Measurements from ENCODE around the gene CAPN14.

The CAPN14 gene

GRCh38 chr2:31238126-31238905 is 21.0 kb upstream of the CAPN14 start:
- POLR2A ChIA-PET (ENCODE audit: low non-redundant PET), result no interaction called here

GRCh38 chr2:31237348-31238017 is 20.2 kb upstream of the CAPN14 start:
- ChIA-PET POLR2A (ENCODE audit: low non-redundant PET) (no interaction called here), CTCF (interaction anchor here (0.6 kb wide), 1 partner anchor 37 kb away, joined by 3 read pairs; no protein-coding TSS in a partner anchor)
- no peak overlapping the region for H3K27ac ChIP-seq
- TF ChIP-seq CTCF (conservative IDR thresholded peaks at IDR 0.05; ENCODE audit: low read depth), result no peak
- DNase-seq (ENCODE audit: low spot score), result no peak

More at GRCh38 chr2:31238126-31238905, 21.0 kb upstream of the CAPN14 start:
- TF ChIP-seq CTCF (conservative IDR thresholded peaks at IDR 0.05; ENCODE audit: low read depth), result no peak
- no peak overlapping the region for H3K27ac ChIP-seq
- CTCF ChIA-PET, result interaction anchor here (0.6 kb wide), 1 partner anchor 1125 kb away, joined by 4 read pairs; no protein-coding TSS in a partner anchor
- no peak for DNase-seq (ENCODE audit: low spot score)

GRCh38 chr2:31236433-31237205 is 19.3 kb upstream of the CAPN14 start:
- CTCF ChIA-PET, result interaction anchor here (0.6 kb wide), 1 partner anchor 36 kb away, joined by 3 read pairs; no protein-coding TSS in a partner anchor
- DNase-seq (ENCODE audit: low spot score), result no peak
- POLR2A ChIA-PET (ENCODE audit: low non-redundant PET), result no interaction called here

GRCh38 chr2:31235504-31235902 is 18.2 kb upstream of the CAPN14 start:
- TF ChIP-seq CTCF (conservative IDR thresholded peaks at IDR 0.05; ENCODE audit: low read depth), result no peak
- no peak overlapping the region for H3K27ac ChIP-seq
- ChIA-PET CTCF (interaction anchor here (0.6 kb wide), 1 partner anchor 95 kb away, joined by 3 read pairs; no protein-coding TSS in a partner anchor), POLR2A (ENCODE audit: low non-redundant PET) (no interaction called here)
- peak; percentile 41 for DNase-seq (ENCODE audit: low spot score)

More at GRCh38 chr2:31236433-31237205, 19.3 kb upstream of the CAPN14 start:
- H3K27ac ChIP-seq, result no peak overlapping the region
- no peak for TF ChIP-seq CTCF (conservative IDR thresholded peaks at IDR 0.05; ENCODE audit: low read depth)

GRCh38 chr2:31234683-31235503 is 17.6 kb upstream of the CAPN14 start:
- H3K27ac ChIP-seq, result peak overlapping the region; percentile 47
- no peak for DNase-seq (ENCODE audit: low spot score)
- no peak for TF ChIP-seq CTCF (conservative IDR thresholded peaks at IDR 0.05; ENCODE audit: low read depth)
- POLR2A ChIA-PET (ENCODE audit: low non-redundant PET), result no interaction called here
- CTCF ChIA-PET, result interaction anchor here (0.6 kb wide), 2 partner anchors 95 to 345 kb away, joined by 3 read pairs; no protein-coding TSS in a partner anchor
